Activated naive CD4-positive, alpha-beta T cell treated with anti-CD3 and anti-CD28 coated beads, Interleukin-2, amount 10 ng/mL, durations not matched to agents 7 days and 5 days (primary cell): ENCODE measurements around the gene SCAMP4.

Experiments
- CTCF ChIA-PET: fragments of 350-600 bp; sonication (Branson Sonifier 250); formaldehyde crosslinking; loops from one replicate; lab custom pipeline; 2021; ENCODE audit warnings: antibody characterized with exemption; lab: Charles Lee
- DNase-seq: peaks from one replicate; pipeline ENCODE4 v3.0.0-alpha.2; 2020
- H3K27ac Mint-ChIP-seq: one replicate; pipeline ENCODE4 v1.8.0; 2021; ENCODE audit warnings: mild to moderate bottlenecking, moderate library complexity, mixed read lengths
- H3K27me3 Mint-ChIP-seq: one replicate; pipeline ENCODE4 v1.8.0; 2021; ENCODE audit warnings: mild to moderate bottlenecking, mixed read lengths
- H3K36me3 Mint-ChIP-seq: one replicate; pipeline ENCODE4 v1.8.0; 2021; ENCODE audit warnings: mixed read lengths
- H3K4me1 Mint-ChIP-seq: one replicate; pipeline ENCODE4 v1.8.0; 2021; ENCODE audit warnings: mixed read lengths
- H3K4me3 Mint-ChIP-seq: one replicate; pipeline ENCODE4 v1.8.0; 2021; ENCODE audit warnings: mild to moderate bottlenecking, moderate library complexity, mixed read lengths
- H3K9me3 Mint-ChIP-seq: one replicate; pipeline ENCODE4 v1.8.0; 2021; ENCODE audit warnings: mixed read lengths

The SCAMP4 gene

GRCh38 chr19:1950640-1951039, 45.4 kb downstream of the SCAMP4 start:
- Mint-ChIP-seq H3K36me3 (peaks cover 31% of the 10 kb centered on the region), H3K4me1 (peaks cover 25% of the 10 kb centered on the region), H3K4me3 (no peak overlapping the region), H3K27me3 (no peaks in the 10 kb centered on the region), H3K27ac (no peak overlapping the region), H3K9me3 (no peaks in the 10 kb centered on the region)
- CTCF ChIA-PET = no interaction called here
- no peak for DNase-seq

- Mint-ChIP-seq H3K9me3 (no peaks in the 10 kb centered on the region), H3K4me3 (no peak overlapping the region), H3K27me3 (no peaks in the 10 kb centered on the region), H3K27ac (no peak overlapping the region), H3K36me3 (peaks cover 27% of the 10 kb centered on the region), H3K4me1 (peaks cover 21% of the 10 kb centered on the region)
- no peak for DNase-seq
- CTCF ChIA-PET = interaction anchor here (1.4 kb wide), 1 partner anchor 23 kb away, joined by 3 read pairs; no protein-coding TSS in a partner anchor
Measured at GRCh38 chr19:1952635-1953034, 47.4 kb downstream of the SCAMP4 start.

GRCh38 chr19:1953037-1953436, 47.8 kb downstream of the SCAMP4 start:
- H3K36me3 Mint-ChIP-seq = peaks cover 27% of the 10 kb centered on the region
- no peak for DNase-seq
- H3K27ac Mint-ChIP-seq = no peak overlapping the region
- peaks cover 21% of the 10 kb centered on the region for H3K4me1 Mint-ChIP-seq
- CTCF ChIA-PET = no interaction called here
- H3K9me3 Mint-ChIP-seq = no peaks in the 10 kb centered on the region
- H3K4me3 Mint-ChIP-seq = no peak overlapping the region
- H3K27me3 Mint-ChIP-seq = no peaks in the 10 kb centered on the region

- no peak overlapping the region for H3K4me3 Mint-ChIP-seq
- no peak for DNase-seq
- peaks cover 19% of the 10 kb centered on the region for H3K4me1 Mint-ChIP-seq
- H3K36me3 Mint-ChIP-seq = peaks cover 27% of the 10 kb centered on the region
- H3K27ac Mint-ChIP-seq = no peak overlapping the region
- H3K27me3 Mint-ChIP-seq = no peaks in the 10 kb centered on the region
- H3K9me3 Mint-ChIP-seq = no peaks in the 10 kb centered on the region
- CTCF ChIA-PET = no interaction called here
Measured at GRCh38 chr19:1953441-1954094, 48.4 kb downstream of the SCAMP4 start.

- peaks cover 21% of the 10 kb centered on the region for H3K36me3 Mint-ChIP-seq
- no peak overlapping the region for H3K27ac Mint-ChIP-seq
- no peak overlapping the region for H3K4me3 Mint-ChIP-seq
- CTCF ChIA-PET = no interaction called here
- H3K27me3 Mint-ChIP-seq = no peaks in the 10 kb centered on the region
- peaks cover 13% of the 10 kb centered on the region for H3K4me1 Mint-ChIP-seq
- no peak for DNase-seq
- H3K9me3 Mint-ChIP-seq = no peaks in the 10 kb centered on the region
Measured at GRCh38 chr19:1954532-1954933, 49.3 kb downstream of the SCAMP4 start.

GRCh38 chr19:1955171-1956121, 50.2 kb downstream of the SCAMP4 start:
- DNase-seq = no peak
- H3K9me3 Mint-ChIP-seq = no peaks in the 10 kb centered on the region
- no peaks in the 10 kb centered on the region for H3K27me3 Mint-ChIP-seq
- peaks cover 9% of the 10 kb centered on the region for H3K4me1 Mint-ChIP-seq
- H3K36me3 Mint-ChIP-seq = peaks cover 16% of the 10 kb centered on the region
- CTCF ChIA-PET = no interaction called here
- no peak overlapping the region for H3K4me3 Mint-ChIP-seq
- H3K27ac Mint-ChIP-seq = no peak overlapping the region

GRCh38 chr19:1956122-1956494, 50.9 kb downstream of the SCAMP4 start:
- CTCF ChIA-PET = no interaction called here
- H3K4me1 Mint-ChIP-seq = peaks cover 4% of the 10 kb centered on the region
- H3K27me3 Mint-ChIP-seq = no peaks in the 10 kb centered on the region
- H3K27ac Mint-ChIP-seq = no peak overlapping the region
- no peaks in the 10 kb centered on the region for H3K9me3 Mint-ChIP-seq
- H3K36me3 Mint-ChIP-seq = peaks cover 12% of the 10 kb centered on the region
- H3K4me3 Mint-ChIP-seq = no peak overlapping the region
- DNase-seq = no peak

- DNase-seq = no peak
- Mint-ChIP-seq H3K27ac (no peak overlapping the region), H3K9me3 (no peaks in the 10 kb centered on the region), H3K4me3 (no peak overlapping the region), H3K27me3 (no peaks in the 10 kb centered on the region), H3K36me3 (peaks cover 15% of the 10 kb centered on the region), H3K4me1 (peaks cover 4% of the 10 kb centered on the region)
- CTCF ChIA-PET = no interaction called here
Measured at GRCh38 chr19:1956868-1957492, 51.8 kb downstream of the SCAMP4 start.

GRCh38 chr19:1957562-1958248, 52.5 kb downstream of the SCAMP4 start:
- DNase-seq = no peak
- Mint-ChIP-seq H3K4me3 (no peak overlapping the region), H3K4me1 (peaks cover 2% of the 10 kb centered on the region), H3K36me3 (peaks cover 8% of the 10 kb centered on the region), H3K27me3 (no peaks in the 10 kb centered on the region), H3K9me3 (no peaks in the 10 kb centered on the region), H3K27ac (no peak overlapping the region)
- CTCF ChIA-PET = no interaction called here

GRCh38 chr19:1959928-1960589, 54.9 kb downstream of the SCAMP4 start:
- CTCF ChIA-PET = no interaction called here
- Mint-ChIP-seq H3K27ac (no peak overlapping the region), H3K27me3 (no peaks in the 10 kb centered on the region), H3K4me3 (no peak overlapping the region), H3K4me1 (peaks cover 2% of the 10 kb centered on the region), H3K9me3 (no peaks in the 10 kb centered on the region), H3K36me3 (peaks cover 8% of the 10 kb centered on the region)
- no peak for DNase-seq

- H3K27me3 Mint-ChIP-seq = no peaks in the 10 kb centered on the region
- H3K9me3 Mint-ChIP-seq = no peaks in the 10 kb centered on the region
- H3K4me1 Mint-ChIP-seq = peaks cover 7% of the 10 kb centered on the region
- no peak for DNase-seq
- CTCF ChIA-PET = no interaction called here
- no peak overlapping the region for H3K4me3 Mint-ChIP-seq
- peaks cover 12% of the 10 kb centered on the region for H3K36me3 Mint-ChIP-seq
- no peak overlapping the region for H3K27ac Mint-ChIP-seq
Measured at GRCh38 chr19:1961000-1961883, 56.0 kb downstream of the SCAMP4 start.

- H3K4me3 Mint-ChIP-seq = no peak overlapping the region
- CTCF ChIA-PET = no interaction called here
- no peaks in the 10 kb centered on the region for H3K9me3 Mint-ChIP-seq
- no peak overlapping the region for H3K27ac Mint-ChIP-seq
- H3K27me3 Mint-ChIP-seq = no peaks in the 10 kb centered on the region
- peaks cover 16% of the 10 kb centered on the region for H3K36me3 Mint-ChIP-seq
- peaks cover 16% of the 10 kb centered on the region for H3K4me1 Mint-ChIP-seq
- no peak for DNase-seq
Measured at GRCh38 chr19:1962674-1963073, 57.5 kb downstream of the SCAMP4 start.

- DNase-seq = peak; percentile 68
- Mint-ChIP-seq H3K9me3 (no peaks in the 10 kb centered on the region), H3K27ac (peak overlapping the region; percentile 83), H3K4me1 (peaks cover 16% of the 10 kb centered on the region), H3K27me3 (no peaks in the 10 kb centered on the region), H3K36me3 (peaks cover 17% of the 10 kb centered on the region), H3K4me3 (no peak overlapping the region)
- CTCF ChIA-PET = interaction anchor here (0.6 kb wide), 1 partner anchor 670 kb away, joined by 3 read pairs; no protein-coding TSS in a partner anchor
Measured at GRCh38 chr19:1967087-1967608, 61.9 kb downstream of the SCAMP4 start.
